Astrocyte of the spinal cord (primary cell): ENCODE measurements around the gene HYAL3.

Experiments
- DNase-seq: peaks from one replicate; pipeline ENCODE4 v3.0.0; 2011; ENCODE audit warnings: low read depth, low spot score
- H3K4me3 ChIP-seq: 2 replicates; pipeline ENCODE4 v1.5.1; 2011; ENCODE audit warnings: low read depth, mild to moderate bottlenecking, low read length, moderate library complexity
- in situ Hi-C: cut with HindIII; loops from 2 replicates; pipeline ENCODE4 v1.10.0; 2017; ENCODE audit warnings: low sequenced_read_pairs
- TF ChIP-seq, protein P1 (sequence below): IDR thresholded peaks from 2 replicates; pipeline ENCODE4 v1.5.1; 2012; ENCODE audit warnings: low read depth, mild to moderate bottlenecking, low read length, inconsistent platforms

The HYAL3 gene

DNA sequence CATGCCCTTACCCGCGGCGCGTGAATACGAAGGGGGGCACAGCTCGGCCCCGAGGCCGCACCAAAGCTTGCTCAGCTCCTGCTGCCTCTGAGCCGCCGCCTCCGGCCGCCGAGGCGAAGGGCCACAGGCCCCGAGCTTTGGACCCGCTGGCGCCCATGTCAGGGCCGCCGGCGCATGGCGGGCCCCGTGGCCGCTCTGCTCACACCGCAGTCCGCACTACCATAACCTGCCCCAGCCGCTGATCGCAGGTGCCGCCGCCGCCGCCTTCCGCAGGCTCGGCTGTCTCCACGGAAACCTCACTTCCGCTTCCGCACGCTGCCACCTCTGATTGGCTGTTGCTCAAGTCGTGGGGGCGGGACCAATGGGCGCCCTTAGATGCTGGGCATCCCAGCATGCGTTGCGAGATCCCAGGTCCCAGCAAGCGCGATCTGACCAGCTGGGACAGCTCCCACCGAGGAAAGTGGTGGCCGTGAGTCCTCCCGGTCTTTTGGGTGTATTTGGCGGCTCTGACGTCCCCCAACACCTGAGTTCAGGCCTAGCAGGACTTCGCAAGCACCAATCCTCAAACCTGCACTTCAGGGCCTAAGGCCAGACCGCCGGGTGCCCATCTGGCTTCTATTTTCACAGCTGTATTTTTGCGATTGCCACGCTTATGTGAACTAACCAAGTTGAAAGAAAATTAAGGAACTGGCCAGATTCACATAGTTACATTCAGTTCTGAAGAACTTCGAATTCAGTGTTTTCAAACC, 28.9 kb upstream of the HYAL3 start, which contains the start of gene TUSC2:
TUSC2 (minus strand) TSS at position 281 of the 749 bp plus-strand sequence; CDS start at position 157, 124 bp downstream.
- H3K4me3 ChIP-seq, result peak within 1 kb of the TSS; percentile 88
- TF ChIP-seq, protein P1, sequence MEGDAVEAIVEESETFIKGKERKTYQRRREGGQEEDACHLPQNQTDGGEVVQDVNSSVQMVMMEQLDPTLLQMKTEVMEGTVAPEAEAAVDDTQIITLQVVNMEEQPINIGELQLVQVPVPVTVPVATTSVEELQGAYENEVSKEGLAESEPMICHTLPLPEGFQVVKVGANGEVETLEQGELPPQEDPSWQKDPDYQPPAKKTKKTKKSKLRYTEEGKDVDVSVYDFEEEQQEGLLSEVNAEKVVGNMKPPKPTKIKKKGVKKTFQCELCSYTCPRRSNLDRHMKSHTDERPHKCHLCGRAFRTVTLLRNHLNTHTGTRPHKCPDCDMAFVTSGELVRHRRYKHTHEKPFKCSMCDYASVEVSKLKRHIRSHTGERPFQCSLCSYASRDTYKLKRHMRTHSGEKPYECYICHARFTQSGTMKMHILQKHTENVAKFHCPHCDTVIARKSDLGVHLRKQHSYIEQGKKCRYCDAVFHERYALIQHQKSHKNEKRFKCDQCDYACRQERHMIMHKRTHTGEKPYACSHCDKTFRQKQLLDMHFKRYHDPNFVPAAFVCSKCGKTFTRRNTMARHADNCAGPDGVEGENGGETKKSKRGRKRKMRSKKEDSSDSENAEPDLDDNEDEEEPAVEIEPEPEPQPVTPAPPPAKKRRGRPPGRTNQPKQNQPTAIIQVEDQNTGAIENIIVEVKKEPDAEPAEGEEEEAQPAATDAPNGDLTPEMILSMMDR, result no peak
- in situ Hi-C loops, result no loop called here
- DNase-seq, result peak; percentile 96

DNA sequence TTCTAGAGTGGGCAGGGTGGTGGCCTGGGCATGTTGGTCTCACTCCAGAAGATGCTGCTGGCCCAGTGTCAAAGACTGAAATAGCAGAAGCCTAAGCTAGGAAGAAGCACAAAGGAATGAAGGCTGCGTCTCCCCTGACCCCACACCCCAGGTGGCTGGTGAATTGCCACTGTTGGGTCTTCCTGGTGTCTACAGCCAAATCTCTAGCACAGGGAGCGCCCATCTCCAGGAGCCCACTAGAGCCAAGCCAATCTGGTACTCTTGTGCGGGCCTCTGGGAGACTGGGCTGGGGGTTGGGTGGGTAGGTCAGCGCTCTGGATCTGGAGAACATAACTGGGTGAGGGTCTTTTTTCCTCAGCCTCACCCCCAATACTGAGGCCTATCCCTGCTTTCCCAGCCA, 27.9 kb upstream of the HYAL3 start:
- TF ChIP-seq, protein P1, result no peak
- peak overlapping the region; percentile 88 for H3K4me3 ChIP-seq
- in situ Hi-C loops, result no loop called here
- DNase-seq, result no peak

DNA sequence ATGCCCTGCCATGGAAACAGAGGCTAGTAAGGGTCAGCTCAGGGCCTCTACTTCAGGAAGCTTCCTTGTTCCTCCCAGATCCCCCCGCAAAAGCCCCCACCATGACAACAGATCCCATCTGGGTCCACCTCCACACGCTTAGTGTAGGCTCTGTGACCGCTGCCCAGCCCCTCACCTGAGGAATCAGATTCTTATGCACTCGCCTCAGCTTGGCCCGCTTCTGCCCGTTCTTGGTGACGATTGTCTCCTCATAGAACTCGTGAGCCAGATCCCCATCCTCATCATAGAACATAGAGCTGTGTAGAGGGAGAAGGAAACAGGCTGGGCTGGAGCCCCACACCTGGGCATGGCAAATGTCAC, 27.0 kb upstream of the HYAL3 start:
- TF ChIP-seq, protein P1, result no peak
- no peak overlapping the region for H3K4me3 ChIP-seq
- in situ Hi-C loops, result no loop called here
- no peak for DNase-seq

DNA sequence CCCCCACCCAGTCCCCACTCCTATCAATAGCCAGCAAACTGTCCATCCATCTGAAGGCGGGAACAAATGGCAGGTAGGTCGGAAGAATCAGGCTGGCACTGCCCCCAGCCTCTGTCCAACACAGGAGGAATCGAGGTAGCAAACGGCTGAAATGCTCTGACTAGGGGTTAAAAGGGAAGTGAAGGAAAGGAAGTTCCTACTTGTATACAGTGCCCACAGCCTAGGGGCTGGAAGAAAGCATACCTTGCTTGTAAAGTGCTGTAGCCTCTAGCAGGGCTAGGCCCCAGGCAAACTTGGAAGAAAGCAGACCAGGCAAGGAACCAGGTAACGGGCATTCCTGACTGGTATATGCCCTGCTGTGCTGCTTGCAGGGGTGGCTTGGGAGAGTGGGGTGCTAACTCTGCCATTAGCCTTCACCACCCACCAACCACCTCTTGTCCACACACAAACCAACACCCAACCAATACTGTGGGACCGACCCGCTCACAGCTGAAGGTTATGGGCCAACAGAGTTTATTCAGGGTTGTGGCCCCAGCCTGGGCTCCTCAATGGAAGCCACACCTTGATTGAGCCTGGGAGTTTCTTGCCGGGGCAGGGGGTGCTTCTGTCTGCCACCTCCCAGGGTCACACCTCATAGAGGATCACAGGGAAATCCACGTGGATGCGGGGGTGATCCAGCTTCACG, 26.4 kb upstream of the HYAL3 start:
- TF ChIP-seq, protein P1, result no peak
- in situ Hi-C loops, result no loop called here
- no peak overlapping the region for H3K4me3 ChIP-seq
- no peak for DNase-seq

DNA sequence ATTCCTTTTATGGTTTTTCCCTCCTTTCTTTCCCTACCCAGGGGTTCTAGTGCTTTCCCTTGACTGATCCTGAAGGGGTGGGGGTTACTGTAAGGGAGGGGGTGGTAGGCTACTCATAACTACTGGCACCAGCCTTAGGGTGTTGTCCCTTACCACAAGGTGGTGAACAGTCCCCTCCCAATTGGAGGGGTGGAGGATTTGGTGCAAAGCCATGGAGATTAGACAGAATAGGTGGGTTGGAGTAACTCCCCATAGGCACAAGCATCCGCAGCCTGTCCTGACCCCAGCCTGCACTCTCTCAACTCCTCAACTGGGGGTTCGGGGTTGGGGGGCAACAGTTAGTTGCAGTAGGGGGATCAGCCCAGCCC, 25.9 kb upstream of the HYAL3 start:
- DNase-seq, result no peak
- TF ChIP-seq, protein P1, result no peak
- H3K4me3 ChIP-seq, result no peak overlapping the region
- in situ Hi-C loops, result no loop called here

DNA sequence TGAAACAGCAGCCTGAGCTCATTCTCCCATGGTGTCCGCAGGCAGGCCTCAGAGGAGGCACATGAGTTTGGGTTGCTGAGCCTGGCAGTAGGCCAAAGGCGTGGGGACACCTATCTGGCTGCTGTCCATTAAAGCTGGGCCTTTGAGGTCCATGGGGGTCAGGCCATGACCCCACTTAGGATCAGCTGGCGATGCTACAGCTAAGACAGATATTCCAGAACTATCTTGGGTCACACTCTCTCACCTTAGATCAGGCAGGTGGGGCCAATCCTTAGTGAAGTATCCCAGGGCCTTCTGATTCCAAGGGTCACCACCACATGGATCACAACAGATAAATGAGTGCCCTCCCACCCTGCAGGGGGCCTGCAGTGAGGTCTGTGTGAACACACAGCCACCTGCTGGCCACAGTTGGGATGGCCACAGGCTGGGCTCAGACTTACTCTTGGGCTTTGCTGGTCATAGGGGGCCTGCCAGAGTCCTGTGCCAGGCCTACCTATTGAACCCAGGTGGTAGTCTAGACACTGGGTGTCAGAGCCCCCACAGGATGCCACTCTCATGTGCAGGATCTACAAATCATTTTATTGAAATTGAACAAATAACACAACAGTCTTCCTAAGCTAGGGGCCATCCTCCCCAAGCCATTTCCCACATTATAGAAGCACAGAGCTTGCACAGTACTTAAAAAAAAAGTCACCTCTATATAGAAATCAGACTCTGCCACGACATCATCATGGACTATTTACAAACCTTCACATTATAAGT, 25.3 kb upstream of the HYAL3 start:
- in situ Hi-C loops, result no loop called here
- DNase-seq, result peak; percentile 73
- no peak overlapping the region for H3K4me3 ChIP-seq
- TF ChIP-seq, protein P1, result peak; percentile 94
